Measurements from ENCODE around the gene METTL13.

Gene METTL13

GRCh38 chr1:171805395-171806115 lies 24.1 kb downstream of the METTL13 start:
- DNase-seq = no peak

- no peak for DNase-seq
These were observed 26.1 kb downstream of the METTL13 start for GRCh38 chr1:171807556-171807955.

GRCh38 chr1:171809834-171810233 lies 28.4 kb downstream of the METTL13 start:
- no peak for DNase-seq

GRCh38 chr1:171811672-171812071 lies 30.2 kb downstream of the METTL13 start:
- DNase-seq = no peak

DNA sequence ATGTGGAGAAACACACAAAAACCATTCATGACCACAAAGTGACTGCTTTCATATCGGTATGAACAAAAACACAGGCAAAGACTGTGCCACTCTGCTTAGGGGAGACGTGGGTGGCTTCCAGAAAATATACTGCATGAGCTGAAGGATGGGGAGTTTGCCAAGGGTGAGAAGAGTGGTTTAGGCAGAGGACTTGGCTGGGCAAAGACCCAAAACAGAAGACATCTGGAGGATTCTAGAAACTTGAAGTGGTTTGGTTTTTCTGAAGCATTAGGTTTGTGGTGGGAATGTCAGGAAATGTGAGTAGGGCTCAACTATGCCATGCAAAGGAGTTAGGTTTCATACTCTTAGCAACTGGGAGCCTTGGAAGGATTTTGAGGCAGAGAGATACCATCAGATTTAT lies 33.2 kb downstream of the METTL13 start:
- DNase-seq = no peak

DNA sequence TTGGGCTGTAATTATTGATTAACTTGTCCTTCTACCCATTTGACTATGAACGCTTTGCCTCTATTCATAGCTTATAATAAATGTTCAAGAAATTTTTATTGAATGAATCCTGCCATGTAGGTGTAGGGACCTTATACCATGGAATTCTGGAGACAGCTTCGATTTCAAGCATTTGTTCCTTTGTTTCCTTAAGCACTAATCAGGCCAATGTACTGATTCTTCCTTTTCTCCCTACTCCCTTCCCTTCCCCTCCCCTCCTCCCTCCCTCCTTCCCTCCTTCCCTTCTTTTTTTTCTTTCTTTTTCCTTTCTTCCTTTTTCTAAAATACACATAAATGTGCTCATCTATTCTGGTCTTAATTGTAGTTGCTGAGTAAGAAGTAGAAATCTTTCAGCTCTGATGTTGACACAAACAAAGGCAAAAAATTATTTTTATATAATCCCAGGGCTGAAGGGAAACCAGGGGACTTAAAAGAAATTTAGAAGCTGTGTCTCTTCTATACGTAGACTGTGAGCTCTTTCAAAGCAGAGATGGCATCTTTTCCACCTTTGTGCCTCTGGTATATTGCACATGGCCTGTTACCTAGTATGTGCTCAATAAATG lies 34.9 kb downstream of the METTL13 start:
- DNase-seq = no peak

- DNase-seq = peak; percentile 63
These were observed 36.2 kb downstream of the METTL13 start for GRCh38 chr1:171817511-171818265.

- DNase-seq = no peak
These were observed 38.5 kb downstream of the METTL13 start for GRCh38 chr1:171819946-171820345.

GRCh38 chr1:171826973-171827372 lies 45.5 kb downstream of the METTL13 start:
- DNase-seq = no peak

- DNase-seq = no peak
These were observed 47.3 kb downstream of the METTL13 start for GRCh38 chr1:171828794-171829193.

DNA sequence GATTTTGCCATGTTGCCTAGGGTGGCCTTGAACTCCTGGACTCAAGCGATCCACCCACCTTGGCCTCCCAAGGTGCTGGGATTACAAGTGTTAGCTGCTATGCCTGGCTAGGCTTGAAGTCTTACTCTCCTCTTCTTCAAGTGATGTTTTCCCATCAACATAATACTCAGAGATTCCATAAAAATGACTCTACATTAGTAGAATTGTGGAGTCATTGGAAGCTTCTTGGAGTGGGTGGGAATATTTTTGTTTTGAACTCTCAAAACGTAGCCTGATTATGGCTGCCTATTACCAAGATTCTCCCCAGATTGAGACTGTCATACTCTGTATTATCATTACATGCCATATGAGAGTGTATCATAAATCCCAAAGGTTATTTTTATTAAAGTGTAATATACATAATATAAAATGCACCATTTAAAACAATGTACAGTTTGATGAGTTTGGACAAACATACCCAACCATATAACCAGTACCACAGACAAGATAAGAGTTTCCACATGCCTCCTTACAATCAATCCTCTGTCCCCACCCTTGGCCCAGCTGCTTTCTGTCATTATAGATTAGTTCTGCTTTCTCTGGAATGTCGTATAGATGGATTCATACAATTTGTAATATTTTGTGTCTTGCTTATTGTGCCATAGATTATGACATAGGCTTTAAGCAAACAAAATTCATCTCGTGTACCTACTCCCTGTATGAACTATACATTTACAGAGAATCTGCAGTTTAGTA lies 51.8 kb downstream of the METTL13 start:
- DNase-seq = no peak

DNA sequence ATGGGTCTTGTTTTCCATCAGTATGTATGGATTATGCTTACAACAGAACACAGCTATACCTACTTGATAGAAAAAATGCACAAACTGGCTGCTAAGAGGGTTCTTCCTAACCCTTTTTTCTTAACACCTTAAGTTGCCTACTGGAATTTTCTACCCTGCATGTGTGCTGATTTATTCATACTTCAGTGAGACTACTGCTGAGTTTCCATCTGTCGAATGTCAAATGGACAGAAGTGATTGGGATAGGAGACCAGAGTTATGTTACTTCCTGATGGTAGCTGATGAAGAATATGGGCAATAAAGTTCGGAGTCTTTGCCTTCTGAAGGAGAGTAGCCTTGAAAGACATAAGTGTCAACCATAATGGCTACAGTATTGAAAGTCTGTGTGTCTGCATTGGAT lies 53.4 kb downstream of the METTL13 start:
- DNase-seq = no peak

- DNase-seq = no peak
These were observed 54.4 kb downstream of the METTL13 start for GRCh38 chr1:171835891-171836290.

DNA sequence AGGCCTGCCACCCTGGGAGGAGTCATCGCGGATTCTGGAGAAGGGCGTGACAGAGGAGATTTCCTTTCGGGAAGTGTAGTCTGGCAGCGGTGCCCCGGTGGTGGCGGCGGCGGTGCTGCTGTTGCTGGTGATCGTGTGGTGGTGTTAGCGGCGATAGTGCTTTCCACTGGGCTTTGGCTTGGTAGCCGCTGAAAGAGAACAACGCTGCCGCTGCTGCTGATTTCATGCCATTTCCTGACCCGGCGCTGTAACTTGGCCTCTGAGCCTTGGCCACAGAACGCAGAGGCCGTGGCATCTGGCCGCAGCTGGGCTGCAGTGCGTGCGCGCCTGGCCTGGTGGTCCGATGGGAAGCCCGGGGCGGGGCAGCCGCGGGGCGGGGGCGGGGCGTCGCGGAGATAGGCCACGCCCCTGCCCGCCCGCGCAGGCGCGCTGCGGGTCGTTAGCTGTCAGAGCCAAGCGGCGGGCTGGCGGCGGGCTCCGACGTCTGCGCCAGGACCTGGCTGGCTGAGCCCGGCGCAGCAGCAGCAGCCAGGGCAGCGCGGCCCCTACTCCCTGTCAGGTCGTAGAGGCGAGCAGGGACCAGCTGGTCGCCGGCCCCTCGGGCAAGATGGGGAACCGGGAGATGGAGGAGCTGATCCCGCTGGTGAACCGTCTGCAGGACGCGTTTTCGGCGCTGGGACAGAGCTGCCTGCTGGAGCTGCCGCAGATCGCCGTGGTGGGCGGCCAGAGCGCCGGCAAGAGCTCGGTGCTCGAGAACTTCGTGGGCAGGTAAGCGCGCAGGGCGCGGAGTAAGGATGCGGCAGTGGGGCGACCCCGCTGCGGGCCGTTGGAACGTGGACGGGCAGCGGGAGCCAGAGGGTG lies 59.8 kb downstream of the METTL13 start, which contains the start of gene DNM3:
Gene DNM3 (plus strand): TSS at position 449 of the 861 bp plus-strand sequence. CDS start 159 bp downstream, at position 608.
- peak; percentile 63 for DNase-seq

- DNase-seq = no peak
These were observed 60.7 kb downstream of the METTL13 start for GRCh38 chr1:171841931-171842761.

GRCh38 chr1:171844381-171844780 lies 62.9 kb downstream of the METTL13 start:
- DNase-seq = no peak

DNA sequence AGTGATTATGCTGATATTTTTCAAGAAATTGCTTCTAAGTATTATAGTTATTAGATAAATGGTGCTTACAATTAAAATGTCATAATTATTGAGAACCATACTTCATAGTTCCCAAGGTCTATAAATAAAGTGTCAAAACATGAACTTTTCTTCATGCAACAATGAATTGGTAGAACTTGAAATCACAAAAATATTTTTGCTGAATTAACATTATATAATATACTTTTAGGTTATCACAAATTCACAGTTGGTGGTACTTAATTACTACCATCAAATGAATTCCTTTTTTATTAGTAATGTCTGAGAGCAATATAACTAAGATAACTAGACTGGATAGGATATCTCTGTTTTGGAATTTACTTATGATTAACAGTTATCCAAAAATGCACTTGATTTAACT lies 64.5 kb downstream of the METTL13 start:
- DNase-seq = no peak

Measured in DMS153 (cell line).